GM10248 (cell line): ENCODE measurements around the gene TSC22D1.
A peak's percentile ranks its signal among the peaks of the same experiment; 100 is the strongest.

ENCODE experiments used
- CTCF ChIA-PET: fragments of 300-600 bp; sonication (Branson Sonifier 250); formaldehyde crosslinking; extraction: SDS; loops from one replicate; lab custom pipeline; 2021; ENCODE audit warnings: antibody characterized with exemption; lab: Yijun Ruan, JAX
- POLR2A ChIA-PET: fragments of 350-650 bp; sonication (Branson Sonifier 250); formaldehyde crosslinking; extraction: SDS; loops from one replicate; lab custom pipeline; 2020; ENCODE audit warnings: antibody characterized with exemption; lab: Yijun Ruan, JAX
- DNase-seq: peaks from one replicate; pipeline ENCODE4 v3.0.0; 2012; ENCODE audit errors: extremely low spot score
- CTCF ChIP-seq: IDR thresholded peaks from 2 replicates; pipeline ENCODE4 v1.5.1; 2012; ENCODE audit warnings: mild to moderate bottlenecking, low read depth; ENCODE audit errors: extremely low read depth, missing control alignments, control extremely low read depth

Gene TSC22D1

GRCh38 chr13:44575741-44576350 is at the start of gene TSC22D1:
TSC22D1 (minus strand) TSS chr13:44576330; CDS start chr13:44576074, 256 bp downstream.
- peak; percentile 42 for DNase-seq
- ChIA-PET POLR2A (no interaction called here), CTCF (interaction anchor here (0.8 to 1.4 kb wide), 7 partner anchors 10 to 343 kb away, joined by 3 to 6 read pairs (median 4); no protein-coding TSS in a partner anchor)
- TF ChIP-seq CTCF = no peak

- no peak for TF ChIP-seq CTCF
- CTCF ChIA-PET = no interaction called here
- DNase-seq = no peak
- POLR2A ChIA-PET = no interaction called here
Measured at GRCh38 chr13:44622708-44623107, 46.6 kb upstream of the TSC22D1 start.

- ChIA-PET POLR2A (no interaction called here), CTCF (no interaction called here)
- DNase-seq = no peak
- no peak for TF ChIP-seq CTCF
Measured at GRCh38 chr13:44622261-44622660, 46.1 kb upstream of the TSC22D1 start.

- ChIA-PET CTCF (no interaction called here), POLR2A (no interaction called here)
- no peak for TF ChIP-seq CTCF
- DNase-seq = no peak
Measured at GRCh38 chr13:44620057-44620456, 43.9 kb upstream of the TSC22D1 start.

- no peak for DNase-seq
- CTCF ChIA-PET = no interaction called here
- TF ChIP-seq CTCF = no peak
- POLR2A ChIA-PET = no interaction called here
Measured at GRCh38 chr13:44619651-44620050, 43.5 kb upstream of the TSC22D1 start.

- ChIA-PET CTCF (no interaction called here), POLR2A (no interaction called here)
- no peak for TF ChIP-seq CTCF
- no peak for DNase-seq
Measured at GRCh38 chr13:44618326-44618725, 42.2 kb upstream of the TSC22D1 start.

- ChIA-PET CTCF (no interaction called here), POLR2A (no interaction called here)
- DNase-seq = no peak
- TF ChIP-seq CTCF = no peak
Measured at GRCh38 chr13:44617648-44618047, 41.5 kb upstream of the TSC22D1 start.
